AG04449 (cell line): Measurements from ENCODE around the gene IFFO2.

Source experiments
- CTCF ChIA-PET: fragments of 350-600 bp; formaldehyde crosslinking; extraction: SDS; loops from one replicate; lab custom pipeline; 2021; ENCODE audit warnings: antibody characterized with exemption; lab: Yijun Ruan, JAX
- POLR2A ChIA-PET: fragments of 400-600, 350-600 bp; formaldehyde crosslinking; extraction: SDS; loops from one replicate; lab custom pipeline; 2020; ENCODE audit warnings: antibody characterized with exemption, inconsistent platforms; lab: Yijun Ruan, JAX
- DNase-seq: peaks from one replicate; pipeline ENCODE4 v3.0.0-alpha.2; 2010; ENCODE audit warnings: low read depth, low spot score
- H3K4me3 ChIP-seq: 2 replicates; pipeline ENCODE4 v1.5.1; 2011; ENCODE audit warnings: low read depth, mild to moderate bottlenecking, control low read depth, low read length
- TF ChIP-seq, protein P1 (sequence below): IDR thresholded peaks from one replicate; pipeline ENCODE4 v1.5.1; 2011; ENCODE audit warnings: mild to moderate bottlenecking, moderate library complexity, low read length, control low read depth, inconsistent platforms; ENCODE audit not compliant: insufficient read depth; ENCODE audit errors: missing control alignments

Gene IFFO2

GRCh38 chr1:18942340-18942739, 14.1 kb downstream of the IFFO2 start:
- no peak overlapping the region for H3K4me3 ChIP-seq
- CTCF ChIA-PET, result interaction anchor here (1.0 to 5.7 kb wide), 4 partner anchors 14 to 35 kb away, joined by 3 to 56 read pairs (median 16); no protein-coding TSS in a partner anchor
- TF ChIP-seq, protein P1, sequence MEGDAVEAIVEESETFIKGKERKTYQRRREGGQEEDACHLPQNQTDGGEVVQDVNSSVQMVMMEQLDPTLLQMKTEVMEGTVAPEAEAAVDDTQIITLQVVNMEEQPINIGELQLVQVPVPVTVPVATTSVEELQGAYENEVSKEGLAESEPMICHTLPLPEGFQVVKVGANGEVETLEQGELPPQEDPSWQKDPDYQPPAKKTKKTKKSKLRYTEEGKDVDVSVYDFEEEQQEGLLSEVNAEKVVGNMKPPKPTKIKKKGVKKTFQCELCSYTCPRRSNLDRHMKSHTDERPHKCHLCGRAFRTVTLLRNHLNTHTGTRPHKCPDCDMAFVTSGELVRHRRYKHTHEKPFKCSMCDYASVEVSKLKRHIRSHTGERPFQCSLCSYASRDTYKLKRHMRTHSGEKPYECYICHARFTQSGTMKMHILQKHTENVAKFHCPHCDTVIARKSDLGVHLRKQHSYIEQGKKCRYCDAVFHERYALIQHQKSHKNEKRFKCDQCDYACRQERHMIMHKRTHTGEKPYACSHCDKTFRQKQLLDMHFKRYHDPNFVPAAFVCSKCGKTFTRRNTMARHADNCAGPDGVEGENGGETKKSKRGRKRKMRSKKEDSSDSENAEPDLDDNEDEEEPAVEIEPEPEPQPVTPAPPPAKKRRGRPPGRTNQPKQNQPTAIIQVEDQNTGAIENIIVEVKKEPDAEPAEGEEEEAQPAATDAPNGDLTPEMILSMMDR, result no peak
- DNase-seq, result no peak
- POLR2A ChIA-PET, result no interaction called here

GRCh38 chr1:18941221-18942141, 15.0 kb downstream of the IFFO2 start:
- ChIA-PET POLR2A (no interaction called here), CTCF (interaction anchor here (0.6 to 5.7 kb wide), 6 partner anchors 10 to 155 kb away, joined by 3 to 56 read pairs (median 4); no protein-coding TSS in a partner anchor)
- DNase-seq, result no peak
- no peak overlapping the region for H3K4me3 ChIP-seq
- TF ChIP-seq, protein P1, result no peak

GRCh38 chr1:18940303-18941020, 16.0 kb downstream of the IFFO2 start:
- DNase-seq, result no peak
- ChIA-PET POLR2A (interaction anchor here (1.2 kb wide), 1 partner anchor 15 kb away, joined by 3 read pairs; no protein-coding TSS in a partner anchor), CTCF (interaction anchor here (0.6 to 2.8 kb wide), 6 partner anchors 11 to 156 kb away, joined by 3 to 10 read pairs (median 4); no protein-coding TSS in a partner anchor)
- TF ChIP-seq, protein P1, result no peak
- H3K4me3 ChIP-seq, result no peak overlapping the region

- H3K4me3 ChIP-seq, result no peak overlapping the region
- DNase-seq, result no peak
- ChIA-PET CTCF (interaction anchor here (1.6 to 3.1 kb wide), 5 partner anchors 27 to 157 kb away, joined by 4 to 24 read pairs (median 10); no protein-coding TSS in a partner anchor), POLR2A (interaction anchor here (1.2 kb wide), 1 partner anchor 16 kb away, joined by 3 read pairs; no protein-coding TSS in a partner anchor)
- TF ChIP-seq, protein P1, result no peak
Observed at GRCh38 chr1:18939398-18940302, 16.8 kb downstream of the IFFO2 start.

GRCh38 chr1:18938707-18939070, 17.8 kb downstream of the IFFO2 start:
- H3K4me3 ChIP-seq, result no peak overlapping the region
- CTCF ChIA-PET, result interaction anchor here (1.2 to 3.1 kb wide), 5 partner anchors 26 to 73 kb away, joined by 3 to 24 read pairs (median 3); no protein-coding TSS in a partner anchor
- POLR2A ChIA-PET, result interaction anchor here (1.2 kb wide), 1 partner anchor 11 kb away, joined by 3 read pairs; no protein-coding TSS in a partner anchor
- TF ChIP-seq, protein P1, result no peak
- DNase-seq, result no peak
